HTERT RPE-1 (cell line): Measurements from ENCODE around the gene COL2A1.
"Not testable (repeated sequence)": the region's sequence is repeated elsewhere in the genome, so short reads cannot be mapped to it uniquely, and the experiment has no call there.

Experiments used
- in situ Hi-C: fragments of 300-500 bp; cut with MboI; formaldehyde crosslinking; loops from 4 replicates; pipeline ENCODE4 v1.14.3; 2020; ENCODE audit warnings: low sequenced_read_pairs

The COL2A1 gene

DNA sequence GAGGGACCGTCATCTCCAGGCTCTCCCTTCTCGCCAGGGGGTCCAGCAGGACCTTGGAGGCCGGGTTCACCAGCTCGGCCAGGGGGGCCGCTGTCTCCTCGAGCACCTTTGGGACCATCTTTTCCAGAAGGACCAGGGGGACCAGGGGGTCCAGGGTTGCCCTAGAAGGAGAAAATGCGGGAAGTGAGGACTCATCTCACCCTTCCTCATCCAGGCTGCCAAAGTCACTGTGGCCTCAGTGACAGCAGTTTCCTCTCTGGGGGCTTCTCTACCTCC, 25.7 kb downstream of the COL2A1 start:
- in situ Hi-C loops = no loop called here

DNA sequence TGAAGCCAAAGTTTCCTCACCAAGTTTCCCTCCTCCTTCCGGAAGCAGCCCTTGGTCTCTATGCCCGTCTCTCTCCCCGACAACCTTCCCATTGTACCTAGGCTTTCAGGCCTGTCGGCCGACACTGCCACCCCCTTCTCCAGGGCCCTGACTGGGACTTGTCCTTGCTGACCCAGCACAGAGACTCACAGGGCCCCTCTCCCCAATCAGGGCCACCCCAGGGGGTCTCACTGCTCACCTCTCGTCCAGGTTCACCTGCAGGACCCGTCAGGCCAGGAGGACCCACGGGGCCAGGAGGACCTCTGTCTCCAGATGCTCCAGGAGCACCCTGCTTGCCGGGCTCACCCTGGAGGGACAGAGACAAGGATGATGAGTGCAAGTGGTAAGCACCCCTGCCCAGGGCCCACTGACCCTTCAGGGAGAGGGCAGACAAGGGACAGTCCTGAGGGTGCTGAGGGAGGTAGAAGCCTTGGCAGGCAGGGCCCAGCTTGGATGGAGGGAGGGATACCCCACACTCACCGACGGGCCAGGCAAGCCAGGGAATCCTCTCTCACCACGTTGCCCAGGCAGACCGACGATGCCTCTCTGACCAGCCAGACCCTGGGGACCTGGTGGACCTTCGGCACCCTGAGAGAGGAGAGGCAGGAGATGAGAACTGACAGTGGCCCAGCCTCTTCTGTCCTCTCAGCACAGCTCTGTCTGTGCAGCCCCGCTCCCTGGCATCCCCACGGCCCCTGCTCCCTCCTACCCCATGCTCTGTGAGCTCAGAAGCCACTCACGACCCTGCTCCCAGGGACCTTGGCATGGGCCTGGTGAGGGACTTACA, 26.3 kb downstream of the COL2A1 start:
- in situ Hi-C loops = no loop called here

DNA sequence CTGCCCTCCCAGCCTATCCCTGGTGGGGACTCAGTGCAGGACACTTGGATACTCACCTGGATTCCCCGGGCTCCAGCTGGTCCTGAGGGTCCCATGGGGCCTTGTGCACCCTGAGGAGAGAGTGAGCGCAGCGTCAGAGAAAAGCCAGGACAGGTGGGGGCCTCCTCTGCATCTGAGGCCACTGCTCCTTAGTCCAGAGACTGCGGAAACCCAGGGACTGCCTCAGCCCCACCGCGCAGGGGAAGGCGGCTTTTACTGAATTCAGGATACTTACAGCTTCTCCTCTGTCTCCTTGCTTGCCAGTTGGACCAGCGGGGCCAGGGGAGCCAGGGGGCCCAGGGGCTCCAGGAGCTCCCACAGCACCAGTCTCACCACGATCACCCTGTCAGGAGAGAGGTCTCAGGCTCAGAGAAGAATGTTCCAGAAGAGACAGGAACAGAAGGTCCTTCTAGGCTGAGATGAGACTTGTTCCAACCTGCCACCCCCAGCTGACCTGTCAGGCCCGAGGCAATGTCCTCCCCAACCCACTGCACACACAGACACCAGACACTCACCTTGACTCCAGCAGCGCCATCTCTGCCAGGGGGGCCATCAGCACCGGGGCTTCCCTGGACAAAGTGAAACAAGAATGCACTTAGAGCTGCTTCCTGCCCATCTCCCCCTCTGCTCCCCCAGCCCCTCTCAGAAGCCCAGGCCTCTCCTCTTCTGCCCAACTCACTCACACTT, 27.1 kb downstream of the COL2A1 start:
- in situ Hi-C loops = no loop called here

DNA sequence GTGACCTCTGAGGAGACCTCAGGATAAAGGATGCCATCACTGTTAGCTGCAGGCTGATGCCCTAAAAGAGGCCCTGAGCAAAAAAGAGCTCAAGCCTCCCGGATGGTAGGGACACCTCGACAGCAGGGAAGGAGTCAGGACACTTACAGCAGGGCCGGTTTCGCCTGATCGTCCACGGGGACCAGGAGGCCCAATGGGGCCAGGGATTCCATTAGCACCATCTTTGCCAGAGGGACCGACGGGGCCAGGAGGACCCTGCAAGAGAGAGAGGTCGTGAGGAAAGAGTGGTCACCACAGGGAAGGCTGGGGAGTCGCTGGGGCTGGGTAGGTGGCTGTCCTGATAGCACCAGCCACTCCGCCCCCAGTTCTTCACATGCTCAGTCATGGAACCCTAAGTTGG, 28.5 kb downstream of the COL2A1 start:
- in situ Hi-C loops = no loop called here

DNA sequence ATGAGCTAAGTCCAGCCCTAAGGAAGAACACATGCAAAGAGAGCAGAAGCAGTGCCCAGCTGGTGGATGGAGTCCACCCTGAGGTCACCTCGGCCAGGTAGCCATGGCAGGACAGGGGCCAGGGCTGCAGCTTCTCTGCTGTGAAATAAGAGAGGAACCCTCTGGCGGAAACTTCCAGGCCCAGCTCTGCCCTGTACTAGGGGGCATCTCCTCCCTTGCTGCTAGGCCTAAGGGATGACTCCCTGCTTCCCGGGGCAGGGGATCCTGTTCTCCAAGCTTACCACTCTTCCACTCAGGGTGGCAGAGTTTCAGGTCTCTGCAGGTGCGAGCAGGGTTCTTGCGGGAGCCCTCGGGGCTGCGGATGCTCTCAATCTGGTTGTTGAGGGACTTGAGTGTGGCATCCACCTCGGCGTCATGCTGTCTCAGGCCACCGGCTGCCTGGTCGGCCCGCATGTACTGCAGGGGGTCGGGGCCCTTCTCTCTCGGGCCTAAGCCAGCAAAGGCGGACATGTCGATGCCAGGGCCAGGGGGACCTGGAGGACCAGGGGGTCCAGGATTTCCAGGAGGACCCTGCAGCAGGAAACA, 29.1 kb downstream of the COL2A1 start:
- in situ Hi-C loops = no loop called here

DNA sequence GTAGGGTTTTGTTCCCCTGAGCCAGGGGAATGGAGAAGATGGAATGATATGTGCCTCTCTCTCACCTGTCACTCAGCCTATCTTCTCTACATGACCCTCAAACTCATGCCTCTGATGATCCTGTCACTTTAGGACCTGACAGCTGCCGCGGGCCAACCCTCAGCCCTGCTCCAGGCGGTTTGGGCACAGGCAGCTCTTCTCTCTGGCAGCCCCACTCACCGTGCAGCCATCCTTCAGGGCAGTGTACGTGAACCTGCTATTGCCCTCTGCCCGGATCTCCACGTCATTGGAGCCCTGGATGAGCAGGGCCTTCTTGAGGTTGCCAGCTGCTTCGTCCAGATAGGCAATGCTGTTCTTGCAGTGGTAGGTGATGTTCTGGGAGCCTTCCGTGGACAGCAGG, 30.4 kb downstream of the COL2A1 start:
- in situ Hi-C loops = no loop called here

DNA sequence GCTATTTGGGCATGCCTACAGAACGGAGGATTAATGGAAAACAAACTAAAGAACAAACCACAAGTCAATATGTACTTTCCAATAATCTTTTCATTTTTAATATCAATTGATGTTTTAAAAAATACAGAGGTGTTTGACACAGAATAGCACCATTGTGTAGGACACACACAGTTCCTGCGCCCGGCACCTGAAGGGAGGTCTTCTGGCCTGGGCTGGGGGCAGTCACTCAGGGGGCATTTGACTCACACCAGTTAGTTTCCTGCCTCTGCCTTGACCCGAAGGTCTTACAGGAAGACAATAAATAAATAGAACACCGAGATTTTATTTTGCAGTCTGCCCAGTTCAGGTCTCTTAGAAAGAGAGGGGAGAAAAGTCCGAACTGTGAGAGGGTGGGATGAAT, 31.4 kb downstream of the COL2A1 start:
- in situ Hi-C loops = no loop called here

DNA sequence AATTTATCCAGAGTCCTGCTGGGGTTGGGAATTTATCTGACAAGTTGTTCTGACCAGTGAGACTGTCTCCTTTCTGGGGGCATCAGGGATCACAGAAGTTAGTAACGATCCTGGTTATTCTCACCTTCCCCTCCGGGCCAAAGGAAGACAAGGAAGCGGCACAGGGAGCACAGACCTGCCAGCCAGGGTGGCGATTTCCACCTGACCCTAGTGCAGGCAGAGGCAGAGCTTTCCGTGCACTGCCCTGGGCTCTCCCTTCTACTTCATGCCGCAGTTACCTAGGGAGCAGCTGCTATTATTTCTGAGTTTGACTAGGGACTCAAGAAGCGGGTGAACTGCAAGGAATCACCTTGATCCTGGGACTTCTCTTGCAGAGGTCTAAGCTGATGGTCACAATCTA, 33.4 kb downstream of the COL2A1 start:
- in situ Hi-C loops = no loop called here

DNA sequence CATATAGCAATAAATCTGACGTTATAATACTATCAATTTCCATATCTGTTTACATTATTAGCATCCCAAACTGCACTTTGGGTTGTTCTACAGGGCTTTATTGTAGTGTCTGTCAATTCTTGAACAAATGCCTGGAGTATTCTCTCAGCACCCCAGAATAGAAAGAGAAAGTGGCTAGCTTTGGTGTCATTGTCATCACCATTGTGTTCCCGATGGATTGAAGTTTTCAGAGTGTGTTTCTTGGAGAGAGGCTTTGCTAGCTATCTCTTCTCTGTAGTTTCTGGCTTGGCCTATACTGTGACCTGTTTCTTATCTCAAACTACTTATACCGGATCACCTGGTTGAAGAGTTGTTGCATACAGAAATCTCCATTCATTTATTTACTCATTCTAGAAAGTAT, 34.4 kb downstream of the COL2A1 start:
- in situ Hi-C loops = no loop called here

DNA sequence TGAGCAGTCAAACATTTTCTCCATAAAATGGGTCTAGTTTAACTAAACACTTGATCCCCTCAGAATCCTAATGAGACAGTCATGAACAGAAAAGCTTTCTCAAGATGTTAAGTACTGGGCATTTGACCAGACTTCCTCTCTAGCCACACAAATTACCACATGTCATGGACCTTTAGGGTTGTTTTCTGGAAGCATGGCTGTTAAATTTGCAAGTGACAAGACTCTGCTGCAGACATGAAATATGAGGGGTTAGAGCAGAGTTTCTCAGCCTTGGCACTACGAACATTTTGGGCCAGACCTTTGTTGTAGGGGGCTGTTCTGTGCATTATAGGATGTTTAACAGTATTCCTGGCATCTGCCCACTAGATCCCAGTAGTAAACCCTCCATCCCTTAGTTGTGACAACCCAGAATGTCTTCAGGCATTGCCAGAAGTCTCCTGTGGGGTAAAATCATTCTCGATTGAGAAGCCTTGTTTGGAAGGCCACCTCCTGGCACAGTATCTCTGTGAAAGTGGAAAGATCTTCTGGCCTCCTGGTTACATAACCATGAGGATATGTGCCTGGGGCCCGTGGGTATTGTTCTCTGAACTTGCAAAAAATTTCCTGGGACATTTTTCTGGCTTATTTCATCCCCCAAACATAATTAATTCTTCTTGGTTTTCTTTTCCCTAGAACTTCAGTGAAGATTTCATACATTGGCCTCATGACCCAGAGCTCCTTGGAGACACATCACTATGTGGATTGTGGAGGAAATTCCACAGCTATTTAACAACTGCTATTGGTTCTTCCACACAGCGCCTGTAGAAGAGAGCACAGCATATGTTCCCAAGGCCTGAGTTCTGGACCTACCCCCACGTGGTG, 36.6 kb downstream of the COL2A1 start:
- in situ Hi-C loops = no loop called here

DNA sequence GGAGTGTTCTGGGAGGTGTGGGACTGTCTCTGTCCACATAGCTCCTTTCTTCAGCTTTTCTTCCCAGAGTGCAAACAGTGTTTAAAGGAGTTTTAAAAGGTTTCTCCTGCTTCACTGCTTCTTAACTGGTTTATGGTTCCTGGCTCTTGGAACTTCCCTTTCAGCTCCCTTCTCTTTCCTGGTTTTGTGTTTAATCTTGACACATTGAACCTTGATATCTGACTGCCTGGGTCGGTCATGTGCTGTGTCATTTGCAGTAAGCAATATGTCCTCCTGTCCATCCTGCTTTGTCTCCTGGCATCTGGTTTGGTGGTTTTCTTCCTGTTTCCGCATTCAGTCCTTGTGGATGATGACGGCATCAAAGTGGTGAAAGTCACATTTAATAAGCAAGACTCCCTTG, 38.7 kb downstream of the COL2A1 start:
- in situ Hi-C loops = no loop called here

DNA sequence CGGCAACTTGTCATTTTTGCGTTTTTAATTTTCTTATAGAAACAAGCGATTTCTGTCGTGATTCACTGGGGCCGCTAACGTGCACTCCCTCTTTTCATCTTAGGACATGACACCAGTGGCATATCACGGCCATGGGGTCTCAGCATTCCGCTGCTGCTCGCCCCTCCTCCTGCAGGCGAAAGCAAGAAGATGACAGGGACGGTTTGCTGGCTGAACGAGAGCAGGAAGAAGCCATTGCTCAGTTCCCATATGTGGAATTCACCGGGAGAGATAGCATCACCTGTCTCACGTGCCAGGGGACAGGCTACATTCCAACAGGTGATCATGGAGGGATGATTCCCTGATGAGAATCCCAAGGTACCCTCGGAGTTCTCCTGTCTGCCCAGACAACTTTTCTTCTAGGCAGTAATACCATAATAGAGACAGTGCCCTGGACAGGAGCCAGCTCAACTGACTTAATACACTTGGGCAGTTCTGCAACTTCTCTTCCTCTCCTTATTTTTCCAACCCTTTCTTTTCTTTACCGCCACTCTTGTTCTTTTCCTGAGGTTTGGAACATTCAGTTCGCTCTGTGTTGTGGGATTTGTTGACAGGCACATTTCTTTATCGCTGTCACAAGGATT, 40.1 kb downstream of the COL2A1 start:
- in situ Hi-C loops = no loop called here

DNA sequence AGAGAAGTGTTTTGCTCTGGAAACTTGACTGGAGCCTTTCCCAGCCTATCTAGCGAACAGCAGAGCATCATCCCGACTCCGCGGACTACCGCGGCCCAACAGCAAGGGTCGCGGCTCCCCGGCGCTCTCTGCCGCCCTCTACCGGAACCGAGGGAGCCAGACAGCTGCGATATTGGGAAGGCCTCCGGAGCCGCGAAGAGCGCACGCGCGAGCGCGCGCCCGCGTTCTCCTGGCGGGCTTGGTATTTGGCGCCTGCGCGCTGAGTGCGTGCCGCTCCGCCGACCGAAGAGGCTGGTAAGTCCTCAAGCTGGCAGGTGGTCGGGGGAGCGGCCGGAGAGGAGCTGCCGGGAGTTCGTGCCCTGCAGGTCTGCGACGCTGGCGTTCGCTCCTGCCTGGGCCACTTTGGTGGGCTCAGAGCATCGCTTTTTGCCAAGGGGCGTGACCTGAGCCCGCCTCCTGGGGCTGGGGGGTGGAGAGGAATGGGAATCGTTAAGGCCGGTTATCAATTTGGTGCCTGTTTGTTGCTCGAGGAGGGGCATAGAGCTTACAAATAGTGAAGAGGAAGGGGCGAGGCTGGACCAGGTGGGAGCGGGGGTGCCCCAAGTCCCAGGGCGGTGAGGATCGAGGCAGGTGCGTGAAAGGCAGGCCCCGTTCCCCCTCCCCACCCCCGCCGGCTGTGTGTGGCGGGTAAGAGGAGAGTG, 40.8 kb downstream of the COL2A1 start, which contains the start of gene TMEM106C:
Gene TMEM106C (plus strand): TSS at position 257 of the 701 bp plus-strand sequence. CDS start 641 bp downstream, outside the sequence.
- in situ Hi-C loops = no loop called here

DNA sequence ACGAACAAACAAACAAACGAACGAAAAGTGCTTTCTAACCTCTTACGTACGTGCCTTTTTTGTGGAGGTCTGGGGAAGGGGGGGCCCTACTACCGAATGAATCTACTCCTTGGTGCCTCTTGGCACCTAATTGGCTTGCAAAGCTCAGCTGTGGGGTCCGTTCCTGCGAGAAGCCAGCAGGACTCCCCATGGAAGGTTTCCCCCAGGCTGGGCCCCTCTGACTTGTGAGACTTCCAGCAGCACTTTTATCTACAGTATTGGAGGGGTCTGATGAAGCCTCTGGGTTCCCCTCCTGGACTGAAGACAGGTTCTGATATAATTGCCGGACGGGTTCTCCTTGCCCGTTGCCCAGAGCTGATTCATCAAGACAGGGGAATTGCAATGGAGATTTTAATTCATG, 42.1 kb downstream of the COL2A1 start:
- in situ Hi-C loops = no loop called here

DNA sequence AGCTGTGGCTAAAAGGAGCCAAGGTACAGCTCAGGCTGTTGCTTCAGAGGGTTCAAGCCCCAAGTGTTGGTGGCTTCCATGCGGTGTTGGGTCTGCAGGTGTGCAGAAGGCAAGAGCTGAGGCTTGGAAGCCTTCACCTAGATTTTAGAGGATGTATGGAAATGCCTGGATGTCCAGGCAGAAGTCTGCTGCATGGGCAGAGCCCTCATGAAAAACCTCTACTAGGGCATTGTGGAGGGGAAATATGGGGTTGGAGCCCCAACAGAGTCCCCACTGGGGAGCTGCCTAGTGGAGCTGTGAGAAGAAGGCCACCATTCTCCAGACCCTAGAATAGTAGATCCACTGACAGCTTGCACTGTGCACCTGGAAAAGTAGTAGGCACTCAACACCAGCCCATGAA, 46.6 kb downstream of the COL2A1 start:
- in situ Hi-C loops = not testable (repeated sequence)

DNA sequence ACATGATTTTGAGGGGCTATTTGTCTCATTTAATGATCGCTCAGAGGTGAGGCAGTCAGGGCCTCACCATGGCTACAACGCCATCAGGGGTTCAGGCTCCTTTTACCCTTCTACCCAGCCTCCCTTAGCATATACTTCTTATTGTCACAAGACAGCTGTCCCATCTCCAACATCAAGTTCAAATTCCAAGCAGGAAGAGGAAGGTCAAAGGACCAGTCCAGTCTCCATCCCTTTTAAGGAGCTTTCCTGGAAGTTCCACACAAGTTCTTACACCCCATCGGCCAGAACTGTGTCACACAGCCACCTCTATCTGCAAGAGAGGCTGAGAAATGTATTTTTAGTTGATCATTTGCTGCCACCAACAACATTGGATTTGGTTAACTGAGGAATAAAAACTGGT, 49.2 kb downstream of the COL2A1 start:
- in situ Hi-C loops = no loop called here

DNA sequence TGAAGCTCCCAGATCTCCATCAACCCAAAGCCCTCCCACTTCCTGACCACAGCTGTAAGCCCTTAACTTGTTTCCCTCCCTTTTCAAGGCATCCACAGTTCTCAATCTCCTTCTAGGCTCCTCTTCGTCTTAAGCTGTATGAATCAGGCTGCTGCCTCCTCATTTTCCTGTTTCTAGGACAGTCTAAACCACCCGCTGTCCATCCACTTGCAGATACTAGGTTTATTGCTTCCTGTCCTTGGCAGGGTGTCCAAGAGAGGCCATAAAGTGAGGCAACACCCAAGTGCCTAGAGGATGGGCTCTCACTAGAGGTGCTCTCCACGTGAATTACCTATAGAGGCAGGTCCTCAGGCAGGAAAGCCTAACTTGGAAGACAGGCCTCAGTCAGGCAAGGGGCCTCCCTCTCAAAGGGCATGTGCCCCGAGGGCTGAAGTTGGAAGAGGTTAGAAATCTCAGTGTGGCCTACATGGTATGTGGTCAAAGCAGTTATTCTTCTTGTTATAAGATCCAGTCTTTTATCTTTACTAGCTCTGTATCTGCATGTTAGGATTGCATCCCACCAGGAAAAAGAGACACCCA, 49.7 kb downstream of the COL2A1 start:
- in situ Hi-C loops = no loop called here

DNA sequence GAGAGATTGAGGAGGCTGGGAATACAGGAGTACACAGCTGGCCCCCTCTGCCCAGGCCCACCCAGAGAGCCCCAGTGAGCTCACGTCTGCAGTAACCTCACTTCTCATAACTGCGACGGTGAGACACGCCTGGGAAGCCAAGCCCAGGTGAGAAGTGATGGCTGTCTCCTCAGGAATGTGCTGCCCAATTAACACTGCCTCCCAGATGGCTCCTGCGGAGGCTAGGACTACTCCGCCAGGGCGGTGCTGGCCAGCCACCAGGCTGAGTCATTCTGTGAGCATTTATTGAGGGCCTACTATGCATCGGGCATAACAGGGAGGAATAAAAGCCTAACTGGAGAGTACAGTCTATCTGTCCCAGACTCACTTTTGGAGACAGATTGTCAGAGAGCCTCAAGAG, 50.2 kb downstream of the COL2A1 start:
- in situ Hi-C loops = no loop called here

DNA sequence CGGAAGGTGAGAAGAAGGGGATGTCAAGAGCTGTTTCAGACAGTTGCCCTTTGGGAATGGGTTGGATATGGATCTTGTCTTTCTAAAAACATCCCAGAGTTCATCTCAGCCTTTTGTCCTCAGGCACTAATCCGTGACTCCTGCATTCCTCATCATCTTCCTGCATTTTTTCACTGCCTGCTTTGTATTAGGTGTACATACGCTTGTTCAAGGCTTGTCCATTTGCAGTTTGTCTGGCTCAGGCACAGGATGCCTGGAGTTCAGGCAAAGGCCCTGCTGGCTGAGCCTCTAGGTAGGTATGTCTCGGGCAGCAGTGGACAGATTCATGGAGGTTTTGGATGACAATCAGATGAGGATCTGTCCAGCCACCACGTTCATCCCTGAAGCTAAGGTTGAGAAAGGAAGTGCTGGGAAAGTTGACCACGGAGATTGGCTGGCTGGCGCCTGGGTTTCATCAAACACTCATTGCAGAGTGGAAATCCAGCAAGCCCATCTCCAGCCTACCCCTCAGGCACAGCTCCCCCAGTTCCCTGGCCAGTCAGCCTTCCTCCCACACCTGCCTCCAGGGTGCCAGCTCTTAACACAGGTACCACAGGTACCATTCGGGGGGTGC, 53.3 kb downstream of the COL2A1 start:
- in situ Hi-C loops = no loop called here
